Measurements from ENCODE around the gene DNAAF1. TPM values are rescaled to one million over a fixed set of nuclear protein-coding genes. Genes with fewer than 3 reads are reported as not detected.

DNAAF1 gene
- total and polyA plus RNA-seq, 2 of the 8 experiments (the other 6 are each of a cell fraction or from before 2014, with no cell fraction given) = 0.09 to 0.15 TPM

DNA sequence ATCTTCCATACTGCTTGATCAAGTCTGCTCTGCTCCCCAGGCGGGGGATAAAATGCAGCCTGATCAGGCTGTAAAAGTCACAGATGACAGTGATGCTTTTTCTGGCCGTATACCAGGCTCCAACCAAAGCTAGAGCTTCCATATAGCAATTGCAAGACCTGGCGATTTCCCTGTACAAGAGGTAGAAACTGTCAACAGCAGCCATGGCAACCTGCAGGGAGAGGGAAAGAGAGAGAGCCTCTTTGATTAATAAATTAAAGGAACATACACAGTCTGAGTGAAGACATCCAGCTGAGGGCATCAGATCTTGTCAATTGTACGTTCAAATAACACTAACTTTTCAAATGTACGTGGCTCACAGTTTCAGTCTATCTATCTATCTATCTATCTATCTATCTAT lies 14.0 kb upstream of the DNAAF1 start (continued):
- TF ChIP-seq POLR2A (IDR thresholded peaks at IDR 0.05; ENCODE audit: control extremely low read depth in 1 of 2, low read depth in 2 of 2, low read length in 2 of 2) = no peak

Data from H1 (cell line).